CD4-positive, CD25-positive, alpha-beta regulatory T cell (primary cell): Measurements from ENCODE around the gene ADGRG3. TPM values are rescaled to one million over a fixed set of nuclear protein-coding genes. Genes with fewer than 3 reads are reported as not detected.

Experiments
- ATAC-seq, 2 donors: fragments of 150-1000 bp; cut with Tn5 transposase; one replicate each; pipeline ENCODE4 v1.10.0; 2021; ENCODE audit warnings: low read depth in 2 of 2, moderate number of reproducible peaks in 2 of 2, moderate library complexity in 1 of 2
- DNase-seq, 3 donors: peaks; one replicate each; pipeline versions ENCODE4 v3.0.0 to v3.0.0-alpha.2; 2012 to 2022; ENCODE audit warnings: mixed read lengths in 1 of 3
- H3K27ac ChIP-seq: one replicate; pipeline ENCODE4 v1.7.0; 2013; ENCODE audit warnings: mild to moderate bottlenecking, low read length; ENCODE audit not compliant: insufficient read depth, poor library complexity, severe bottlenecking
- H3K27me3 ChIP-seq: one replicate; pipeline ENCODE4 v1.7.0; 2013; ENCODE audit warnings: low read length; ENCODE audit not compliant: control insufficient read depth, insufficient read depth
- H3K36me3 ChIP-seq: one replicate; pipeline ENCODE4 v1.7.0; 2013; ENCODE audit warnings: mild to moderate bottlenecking, low read length, moderate library complexity; ENCODE audit not compliant: control insufficient read depth, insufficient read depth
- H3K4me1 ChIP-seq: 2 replicates; pipeline ENCODE4 v1.7.0; 2013; ENCODE audit warnings: mild to moderate bottlenecking, low read length; ENCODE audit not compliant: insufficient read depth, control insufficient read depth, poor library complexity, severe bottlenecking
- H3K4me3 ChIP-seq: one replicate; pipeline ENCODE4 v1.7.0; 2013; ENCODE audit warnings: low read depth, mild to moderate bottlenecking, low read length, moderate library complexity
- H3K9me3 ChIP-seq, 2 experiments: 1 replicate in 1 of 2; 2 replicates in 1 of 2; pipeline ENCODE4 v1.7.0; 2013; ENCODE audit warnings: low read length in 2 of 2, mild to moderate bottlenecking in 1 of 2, moderate library complexity in 1 of 2; ENCODE audit not compliant: control insufficient read depth in 2 of 2
- H3K27ac Mint-ChIP-seq, 3 donors: one replicate each; pipeline ENCODE4 v1.8.0; 2020 to 2022; ENCODE audit warnings: mild to moderate bottlenecking in 3 of 3, mixed read lengths in 3 of 3, moderate library complexity in 2 of 3
- H3K27me3 Mint-ChIP-seq: one replicate; pipeline ENCODE4 v1.8.0; 2022; ENCODE audit warnings: mild to moderate bottlenecking, mixed read lengths
- H3K36me3 Mint-ChIP-seq: one replicate; pipeline ENCODE4 v1.8.0; 2020; ENCODE audit warnings: mixed read lengths
- H3K4me1 Mint-ChIP-seq, 4 donors: one replicate each; pipeline ENCODE4 v1.8.0; 2020 to 2022; ENCODE audit warnings: mixed read lengths in 4 of 4, mild to moderate bottlenecking in 1 of 4
- H3K4me3 Mint-ChIP-seq, 4 donors: one replicate each; pipeline ENCODE4 v1.8.0; 2020 to 2022; ENCODE audit warnings: mild to moderate bottlenecking in 4 of 4, mixed read lengths in 4 of 4, moderate library complexity in 3 of 4
- H3K9me3 Mint-ChIP-seq, 7 donors: one replicate each; pipeline ENCODE4 v1.8.0; 2020 to 2022; ENCODE audit warnings: mixed read lengths in 7 of 7, mild to moderate bottlenecking in 3 of 7, moderate library complexity in 2 of 7
- polyA plus RNA-seq, 4 donors: library from polyadenylated mRNA; unstranded; fragments of 300-500 nt; fragmentation: Illumina TruSeq; gene quantifications; one replicate each; pipeline ENCODE4 v1.2.3, GENCODE V29; 2021
- total RNA-seq: library from RNA; stranded (reverse); gene quantifications from one replicate; pipeline ENCODE4 v1.2.3, GENCODE V29; 2022

ADGRG3 gene
- total and polyA plus RNA-seq, 5 donors from 2014 or later: 0.32 TPM; not detected in 4

DNA sequence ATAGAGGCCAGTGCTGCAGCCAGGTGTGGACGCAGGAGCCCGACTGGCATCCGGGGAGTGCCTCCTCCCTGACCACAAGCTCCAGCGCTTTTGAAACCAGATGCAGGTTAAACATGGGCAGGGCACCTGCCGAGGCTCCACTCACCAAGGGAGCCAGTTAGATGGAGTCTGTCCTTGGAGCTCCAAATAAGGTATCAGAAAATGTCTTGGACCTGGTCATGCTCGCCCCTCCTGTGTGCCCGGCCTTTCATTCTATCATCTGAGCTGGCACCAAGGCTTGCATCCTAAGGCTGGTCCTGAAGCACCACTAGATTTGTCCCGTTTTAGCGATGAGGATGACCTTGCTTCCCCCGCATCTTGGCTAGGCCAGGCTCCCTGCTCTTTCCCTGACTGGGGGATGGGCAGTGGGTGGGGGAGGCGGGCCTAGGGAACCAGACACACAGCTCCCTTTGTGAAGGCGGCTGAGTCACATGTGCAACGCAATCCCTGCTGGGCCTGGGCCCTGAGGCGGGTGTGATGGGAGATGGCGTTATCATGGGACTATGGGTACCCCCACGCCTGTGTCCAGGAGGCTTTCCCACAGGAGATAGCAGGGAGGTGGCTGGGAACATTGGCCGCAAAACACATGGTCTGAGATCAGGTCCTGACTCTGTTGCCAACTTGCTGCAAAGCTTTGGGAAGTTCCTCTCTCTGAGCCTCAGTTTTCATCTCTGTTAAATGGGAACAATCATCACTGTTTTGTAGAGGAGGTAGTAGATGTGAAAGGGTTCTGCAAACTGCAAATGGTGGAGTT lies 44.7 kb upstream of the ADGRG3 start:
- no peak for DNase-seq
- Histone ChIP-seq H3K27me3 (no peaks in the 10 kb centered on the region), H3K4me3 (no peak overlapping the region), H3K27ac (no peak overlapping the region), H3K36me3 (no peaks in the 10 kb centered on the region), H3K9me3 (no peaks in the 10 kb centered on the region), H3K4me1 (no peaks in the 10 kb centered on the region)
- Mint-ChIP-seq H3K36me3 (no peaks in the 10 kb centered on the region), H3K27me3 (peaks cover 15% of the 10 kb centered on the region), H3K4me1 (peaks cover 0 to 2% (median 0%) of the 10 kb centered on the region in 4 donors), H3K9me3 (no peaks in the 10 kb centered on the region), H3K4me3 (no peak overlapping the region), H3K27ac (no peak overlapping the region)
- no peak for ATAC-seq

DNA sequence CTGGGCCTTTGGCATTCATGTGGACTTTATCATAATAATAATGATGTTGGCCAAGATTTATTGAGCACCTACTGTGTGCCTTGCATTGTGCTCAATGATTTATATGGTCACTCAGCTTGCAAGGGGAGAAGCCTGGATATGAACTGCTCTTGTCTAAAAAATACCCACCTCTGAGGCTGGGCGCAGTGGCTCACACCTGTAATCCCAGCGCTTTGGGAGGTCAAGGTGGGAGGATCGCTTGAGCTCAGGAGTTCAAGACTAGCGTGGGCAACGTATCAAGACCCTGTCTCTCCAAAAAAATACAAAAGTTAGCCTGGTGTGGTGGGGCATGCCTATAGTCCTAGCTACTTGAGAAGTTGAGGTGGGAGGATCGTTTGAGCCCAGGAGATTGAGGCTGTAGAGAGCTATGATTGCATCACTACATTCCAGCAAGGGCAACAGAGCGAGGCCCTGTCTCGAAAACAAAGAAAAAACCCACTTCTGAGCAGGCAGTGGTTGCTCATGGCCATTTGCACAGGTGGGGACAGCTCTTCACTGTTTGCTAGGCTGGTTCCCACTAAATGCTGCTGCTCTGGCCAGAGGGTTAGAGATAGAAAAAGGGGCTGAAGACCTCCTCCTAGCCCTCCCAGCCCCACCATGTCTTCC lies 43.9 kb upstream of the ADGRG3 start:
- Mint-ChIP-seq H3K9me3 (no peaks in the 10 kb centered on the region), H3K27me3 (peaks cover 21% of the 10 kb centered on the region), H3K27ac (peak overlapping the region in 1 of 3 donors; percentile 41), H3K4me3 (no peak overlapping the region), H3K4me1 (peaks cover 0 to 6% (median 3%) of the 10 kb centered on the region in 4 donors), H3K36me3 (no peaks in the 10 kb centered on the region)
- H3K27ac ChIP-seq: no peak overlapping the region
- no peak overlapping the region for H3K4me3 ChIP-seq
- DNase-seq: no peak
- H3K4me1 ChIP-seq: no peaks in the 10 kb centered on the region
- no peaks in the 10 kb centered on the region for H3K27me3 ChIP-seq
- no peaks in the 10 kb centered on the region for H3K36me3 ChIP-seq
- H3K9me3 ChIP-seq: no peaks in the 10 kb centered on the region
- no peak for ATAC-seq

DNA sequence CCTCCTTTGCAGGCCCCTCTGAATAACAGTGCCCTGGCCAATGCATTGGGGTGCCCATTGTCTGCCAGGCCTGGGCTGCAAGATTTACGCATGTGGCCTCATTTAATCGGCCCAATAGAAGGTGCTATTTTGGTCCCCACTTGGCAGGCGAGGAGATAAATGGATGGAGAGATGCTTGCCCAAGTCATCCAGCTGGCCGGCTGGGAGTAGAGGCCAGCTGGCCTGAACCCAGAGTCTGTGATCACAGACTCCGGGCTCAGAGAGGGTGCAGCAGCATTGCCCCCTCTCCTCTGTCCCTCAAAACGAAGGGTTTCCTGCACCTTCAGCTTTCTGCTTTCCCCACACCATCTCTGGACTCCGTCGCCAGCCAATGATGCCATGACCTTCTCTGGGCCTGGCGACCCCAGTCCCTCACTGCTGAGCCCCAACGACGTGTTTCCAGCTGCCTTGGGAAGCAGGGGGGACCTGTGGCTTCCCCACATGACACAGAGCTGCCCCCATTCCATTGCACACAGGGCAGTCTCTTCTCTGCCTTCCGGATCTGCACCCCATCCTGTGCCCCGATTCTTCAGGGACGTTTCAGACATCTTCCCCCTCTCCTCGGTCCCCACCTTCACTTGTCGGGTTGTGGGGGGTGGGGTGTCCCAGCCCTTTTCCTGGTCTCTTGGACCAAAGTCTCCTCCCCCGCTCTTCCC lies 43.2 kb upstream of the ADGRG3 start:
- no peak for DNase-seq
- H3K4me1 ChIP-seq: no peaks in the 10 kb centered on the region
- no peaks in the 10 kb centered on the region for H3K27me3 ChIP-seq
- Mint-ChIP-seq H3K27ac (peak overlapping the region in 2 of 3 donors; percentile 41 to 59), H3K4me1 (peaks cover 0 to 6% (median 3%) of the 10 kb centered on the region in 4 donors), H3K27me3 (peaks cover 29% of the 10 kb centered on the region), H3K36me3 (no peaks in the 10 kb centered on the region), H3K4me3 (no peak overlapping the region), H3K9me3 (no peaks in the 10 kb centered on the region)
- no peak overlapping the region for H3K27ac ChIP-seq
- H3K36me3 ChIP-seq: no peaks in the 10 kb centered on the region
- ATAC-seq: no peak
- no peaks in the 10 kb centered on the region for H3K9me3 ChIP-seq
- no peak overlapping the region for H3K4me3 ChIP-seq

DNA sequence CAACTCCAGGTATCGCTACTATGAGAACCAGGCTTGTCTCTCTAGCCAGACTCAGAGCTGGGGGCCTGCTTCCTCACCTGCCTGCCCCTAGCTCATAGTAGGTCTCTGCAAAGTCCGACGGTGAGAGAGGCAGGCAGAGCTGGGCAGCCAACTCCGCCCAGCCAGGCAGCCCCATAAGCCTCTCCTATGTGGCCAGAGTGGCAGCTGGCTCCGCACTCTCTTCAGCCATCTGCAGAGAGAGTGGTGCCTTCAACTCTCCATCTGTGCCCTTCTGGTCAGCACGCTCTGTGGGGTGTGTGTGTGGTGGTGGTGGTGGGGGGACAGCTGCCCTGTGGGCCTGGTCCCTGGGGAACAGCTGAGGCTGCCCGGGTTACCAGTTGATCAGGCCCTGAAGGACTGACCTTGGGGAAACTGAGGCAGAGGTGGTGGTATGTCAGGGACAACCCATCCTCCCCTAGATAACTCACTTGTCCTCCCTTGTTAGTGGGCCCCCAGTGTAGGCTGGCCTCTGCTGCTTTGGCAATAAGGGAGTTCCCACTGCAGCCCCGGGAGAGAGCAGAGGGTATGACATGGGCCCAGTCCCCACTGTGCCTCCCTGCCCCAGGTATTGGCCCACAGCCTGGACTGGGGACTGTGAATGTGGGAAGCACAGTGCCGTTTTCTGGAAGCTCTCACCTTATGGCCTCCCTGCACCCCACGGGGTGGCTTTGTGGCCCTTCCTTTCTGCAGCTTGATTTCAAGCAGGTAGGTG lies 41.5 kb upstream of the ADGRG3 start:
- no peak overlapping the region for H3K27ac Mint-ChIP-seq
- H3K27me3 ChIP-seq: no peaks in the 10 kb centered on the region
- no peak overlapping the region for H3K4me3 ChIP-seq
- H3K9me3 ChIP-seq: no peaks in the 10 kb centered on the region
- no peaks in the 10 kb centered on the region for H3K36me3 ChIP-seq
- no peak for DNase-seq
- no peak overlapping the region for H3K4me3 Mint-ChIP-seq
- no peak overlapping the region for H3K27ac ChIP-seq
- peaks cover 0 to 6% (median 3%) of the 10 kb centered on the region in 4 donors for H3K4me1 Mint-ChIP-seq
- H3K36me3 Mint-ChIP-seq: no peaks in the 10 kb centered on the region
- H3K4me1 ChIP-seq: no peaks in the 10 kb centered on the region
- no peak for ATAC-seq
- peaks cover 29% of the 10 kb centered on the region for H3K27me3 Mint-ChIP-seq
- no peaks in the 10 kb centered on the region for H3K9me3 Mint-ChIP-seq

DNA sequence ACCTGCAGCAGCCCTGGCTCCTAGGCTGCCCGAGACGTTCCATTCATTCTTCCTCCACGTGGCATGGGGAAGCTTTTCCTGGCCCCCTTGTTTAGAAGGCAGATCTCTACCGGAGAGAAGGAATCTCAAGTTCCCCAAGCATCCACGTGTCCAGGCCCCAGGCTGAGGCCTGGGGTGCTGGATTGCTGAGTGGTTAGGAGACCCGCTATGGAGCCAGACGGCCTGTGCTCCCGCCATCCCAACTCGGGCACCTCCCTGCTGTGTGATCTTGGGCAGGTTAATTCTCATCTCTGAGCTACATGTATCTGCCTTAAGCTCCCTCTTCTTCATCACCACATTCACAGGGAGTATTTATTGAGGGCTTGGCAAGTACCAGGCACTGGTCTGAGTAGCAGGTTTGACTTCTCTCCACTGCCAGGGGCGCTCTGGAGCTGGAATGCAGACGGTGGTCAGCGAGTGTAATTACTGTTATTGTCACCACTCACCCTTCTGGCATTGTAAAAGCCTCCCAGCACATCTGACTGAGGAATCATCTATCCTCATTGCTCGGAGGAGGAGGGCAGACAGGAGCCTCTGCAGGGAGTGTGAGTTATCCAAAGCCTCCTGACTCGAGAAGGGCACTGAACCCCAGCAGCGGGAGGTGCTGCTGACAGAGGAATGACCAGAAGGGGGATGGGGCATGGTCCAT lies 40.8 kb upstream of the ADGRG3 start:
- DNase-seq: no peak
- Mint-ChIP-seq H3K27me3 (peaks cover 26% of the 10 kb centered on the region), H3K4me3 (no peak overlapping the region), H3K36me3 (no peaks in the 10 kb centered on the region), H3K9me3 (no peaks in the 10 kb centered on the region), H3K4me1 (peaks cover 0 to 6% (median 3%) of the 10 kb centered on the region in 4 donors), H3K27ac (peak overlapping the region in 2 of 3 donors; percentile 51 to 82)
- Histone ChIP-seq H3K27ac (no peak overlapping the region), H3K4me1 (no peaks in the 10 kb centered on the region), H3K36me3 (no peaks in the 10 kb centered on the region), H3K27me3 (no peaks in the 10 kb centered on the region), H3K9me3 (no peaks in the 10 kb centered on the region), H3K4me3 (no peak overlapping the region)
- ATAC-seq: no peak

DNA sequence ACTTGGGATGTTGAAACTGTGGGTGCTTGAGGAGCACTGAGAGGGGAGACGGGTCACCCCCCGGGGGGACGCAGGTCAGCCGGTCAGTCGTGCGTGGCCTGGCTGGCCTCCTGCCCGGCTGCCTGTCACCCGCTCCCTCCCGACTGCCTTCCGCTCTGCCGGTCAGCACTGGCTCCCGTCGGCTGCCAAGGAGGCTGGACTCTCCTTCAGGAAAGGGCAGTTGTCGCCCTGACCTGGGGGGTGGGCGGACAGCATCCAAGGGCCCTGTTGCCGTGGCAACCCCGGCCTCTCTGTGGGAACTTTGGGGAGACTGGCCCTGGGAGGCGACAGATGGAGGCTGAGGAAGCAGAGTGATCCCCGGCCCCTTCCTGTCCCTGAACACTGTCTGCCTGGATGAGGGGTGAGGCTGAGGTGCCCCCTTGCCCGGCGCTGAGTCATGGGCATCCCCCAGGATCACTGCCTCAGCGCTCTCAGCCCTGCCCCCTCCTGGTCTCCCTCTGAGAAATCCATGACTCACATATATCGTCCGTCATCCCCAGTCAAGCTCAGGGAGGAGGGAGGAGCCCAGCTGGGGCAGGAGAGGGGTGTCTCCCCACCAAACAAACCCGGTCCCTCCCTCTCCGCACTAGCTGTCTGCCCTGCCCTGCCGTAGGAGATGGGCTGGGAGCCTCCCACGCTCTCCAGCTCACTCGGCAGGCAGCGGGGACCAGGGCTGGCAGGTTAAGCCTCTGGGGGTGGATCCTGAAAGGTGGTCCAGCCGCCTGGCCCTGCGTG lies 39.9 kb upstream of the ADGRG3 start, which contains the start of gene ADGRG1:
ADGRG1 (plus strand) TSS at position 623 of the 774 bp plus-strand sequence. CDS start 21,658 bp downstream, outside the sequence.
- peak within 1 kb of the TSS in 2 of 3 donors; percentile 51 to 82 for H3K27ac Mint-ChIP-seq
- H3K27me3 Mint-ChIP-seq: peaks cover 22% of the 10 kb centered on the region
- H3K9me3 Mint-ChIP-seq: no peaks in the 10 kb centered on the region
- Histone ChIP-seq H3K4me1 (no peaks in the 10 kb centered on the region), H3K27ac (no peak within 1 kb of the TSS), H3K4me3 (no peak within 1 kb of the TSS), H3K27me3 (no peaks in the 10 kb centered on the region), H3K9me3 (no peaks in the 10 kb centered on the region), H3K36me3 (no peaks in the 10 kb centered on the region)
- no peaks in the 10 kb centered on the region for H3K36me3 Mint-ChIP-seq
- peaks cover 0 to 6% (median 3%) of the 10 kb centered on the region in 4 donors for H3K4me1 Mint-ChIP-seq
- DNase-seq: peak in 1 of 3 donors; percentile 18
- ATAC-seq: peak; percentile 11 to 35
- H3K4me3 Mint-ChIP-seq: peak within 1 kb of the TSS in 2 of 4 donors; percentile 8 to 61
